Neural crest cell (in vitro differentiated cells): ENCODE data around the gene RMND5B. TPM values are rescaled to one million over a fixed set of nuclear protein-coding genes. Genes with fewer than 3 reads are reported as not detected.

Experiments
- DNase-seq: peaks from one replicate; pipeline ENCODE4 v3.0.0; 2021; ENCODE audit warnings: low read depth, mixed read lengths, low spot score
- H3K27ac Mint-ChIP-seq: one replicate; pipeline ENCODE4 v1.8.0; 2021; ENCODE audit warnings: mild to moderate bottlenecking, mixed read lengths; ENCODE audit not compliant: unreplicated experiment
- H3K27me3 Mint-ChIP-seq: 2 replicates; pipeline ENCODE4 v1.8.0; 2021; ENCODE audit warnings: low read depth, mild to moderate bottlenecking, mixed read lengths
- H3K36me3 Mint-ChIP-seq: 2 replicates; pipeline ENCODE4 v1.8.0; 2021; ENCODE audit warnings: low read depth, mild to moderate bottlenecking, mixed read lengths
- H3K4me1 Mint-ChIP-seq: 2 replicates; pipeline ENCODE4 v1.8.0; 2021; ENCODE audit warnings: mixed read lengths
- H3K4me3 Mint-ChIP-seq: one replicate; pipeline ENCODE4 v1.8.0; 2021; ENCODE audit warnings: mild to moderate bottlenecking, mixed read lengths
- H3K9me3 Mint-ChIP-seq: 2 replicates; pipeline ENCODE4 v1.8.0; 2021; ENCODE audit warnings: mixed read lengths
- total RNA-seq: library from RNA; stranded (reverse); gene quantifications from 2 replicates; pipeline ENCODE4 v1.2.1, GENCODE V29; 2021
- TF ChIP-seq, protein P1 (sequence below): fragments of 200-600 bp; sonication (generic); conservative IDR thresholded peaks from 2 replicates; pipeline ENCODE4 v1.5.0; 2021; ENCODE audit warnings: antibody characterized with exemption, mild to moderate bottlenecking

Gene RMND5B
- total RNA-seq, 1 donor from 2014 or later = 43.5 TPM

- Mint-ChIP-seq H3K4me1 (peaks cover 23% of the 10 kb centered on the region), H3K36me3 (no peaks in the 10 kb centered on the region), H3K4me3 (peak overlapping the region; percentile 8), H3K9me3 (no peaks in the 10 kb centered on the region), H3K27me3 (peaks cover 43% of the 10 kb centered on the region), H3K27ac (no peak overlapping the region)
- TF ChIP-seq, protein P1, sequence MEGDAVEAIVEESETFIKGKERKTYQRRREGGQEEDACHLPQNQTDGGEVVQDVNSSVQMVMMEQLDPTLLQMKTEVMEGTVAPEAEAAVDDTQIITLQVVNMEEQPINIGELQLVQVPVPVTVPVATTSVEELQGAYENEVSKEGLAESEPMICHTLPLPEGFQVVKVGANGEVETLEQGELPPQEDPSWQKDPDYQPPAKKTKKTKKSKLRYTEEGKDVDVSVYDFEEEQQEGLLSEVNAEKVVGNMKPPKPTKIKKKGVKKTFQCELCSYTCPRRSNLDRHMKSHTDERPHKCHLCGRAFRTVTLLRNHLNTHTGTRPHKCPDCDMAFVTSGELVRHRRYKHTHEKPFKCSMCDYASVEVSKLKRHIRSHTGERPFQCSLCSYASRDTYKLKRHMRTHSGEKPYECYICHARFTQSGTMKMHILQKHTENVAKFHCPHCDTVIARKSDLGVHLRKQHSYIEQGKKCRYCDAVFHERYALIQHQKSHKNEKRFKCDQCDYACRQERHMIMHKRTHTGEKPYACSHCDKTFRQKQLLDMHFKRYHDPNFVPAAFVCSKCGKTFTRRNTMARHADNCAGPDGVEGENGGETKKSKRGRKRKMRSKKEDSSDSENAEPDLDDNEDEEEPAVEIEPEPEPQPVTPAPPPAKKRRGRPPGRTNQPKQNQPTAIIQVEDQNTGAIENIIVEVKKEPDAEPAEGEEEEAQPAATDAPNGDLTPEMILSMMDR = no peak
- no peak for DNase-seq
These were observed 20.3 kb upstream of the RMND5B start for GRCh38 chr5:178110511-178110910.

DNA sequence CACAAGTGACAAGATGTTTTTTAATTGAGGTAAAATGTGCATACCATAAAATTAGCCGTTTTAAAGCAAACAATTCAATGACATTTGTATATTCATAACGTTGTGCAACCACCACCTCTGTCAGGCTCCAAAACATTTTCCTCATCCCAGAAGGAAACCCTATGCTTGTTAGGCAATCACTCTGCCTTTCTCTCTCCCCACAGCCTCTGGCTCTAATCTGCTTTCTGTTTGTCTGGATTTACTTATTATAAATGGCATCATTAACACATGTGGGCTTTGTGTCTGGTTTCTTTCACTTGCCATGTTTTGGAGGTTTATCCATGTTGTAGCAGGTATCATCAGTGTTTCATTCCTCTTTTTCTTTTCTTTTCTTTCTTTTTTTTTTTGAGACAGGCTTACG is 18.9 kb upstream of the RMND5B start:
- no peaks in the 10 kb centered on the region for H3K36me3 Mint-ChIP-seq
- no peaks in the 10 kb centered on the region for H3K9me3 Mint-ChIP-seq
- H3K27me3 Mint-ChIP-seq = peaks cover 55% of the 10 kb centered on the region
- peak overlapping the region; percentile 70 for H3K4me3 Mint-ChIP-seq
- peaks cover 38% of the 10 kb centered on the region for H3K4me1 Mint-ChIP-seq
- no peak for DNase-seq
- TF ChIP-seq, protein P1 = no peak
- no peak overlapping the region for H3K27ac Mint-ChIP-seq

DNA sequence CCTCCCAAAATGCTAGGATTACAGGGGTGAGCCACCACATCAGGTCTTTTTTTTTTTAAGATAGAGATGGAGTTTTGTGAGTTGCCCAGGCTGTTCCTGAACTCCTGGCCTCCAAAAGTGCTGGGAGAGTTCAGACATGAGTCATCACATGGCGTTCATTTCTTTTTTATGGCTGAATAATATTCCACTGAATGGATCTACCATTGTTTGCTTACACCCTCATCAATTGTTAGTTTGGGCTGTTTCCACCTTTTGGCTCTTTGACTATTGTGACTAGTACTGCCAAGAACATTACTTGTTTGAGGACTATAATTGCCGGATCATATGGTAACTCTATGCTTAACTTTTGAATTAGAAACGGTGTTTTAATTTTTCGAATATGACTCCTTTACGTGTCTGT is 18.3 kb upstream of the RMND5B start:
- H3K27ac Mint-ChIP-seq = no peak overlapping the region
- H3K27me3 Mint-ChIP-seq = peaks cover 56% of the 10 kb centered on the region
- H3K4me1 Mint-ChIP-seq = peaks cover 40% of the 10 kb centered on the region

GRCh38 chr5:178113141-178113787 is 17.6 kb upstream of the RMND5B start, which contains the start of gene N4BP3:
Gene N4BP3 (plus strand): TSS chr5:178113532. CDS start chr5:178119584, 6,052 bp downstream.
- no peaks in the 10 kb centered on the region for H3K9me3 Mint-ChIP-seq
- peak within 1 kb of the TSS; percentile 90 for H3K4me3 Mint-ChIP-seq
- TF ChIP-seq, protein P1 = no peak
- peak; percentile 56 for DNase-seq
- peaks cover 53% of the 10 kb centered on the region for H3K27me3 Mint-ChIP-seq
- peaks cover 35% of the 10 kb centered on the region for H3K4me1 Mint-ChIP-seq
- H3K27ac Mint-ChIP-seq = no peak within 1 kb of the TSS
- no peaks in the 10 kb centered on the region for H3K36me3 Mint-ChIP-seq

More for the DNA sequence above, 18.3 kb upstream of the RMND5B start:
- peak overlapping the region; percentile 90 for H3K4me3 Mint-ChIP-seq
- TF ChIP-seq, protein P1 = no peak
- H3K9me3 Mint-ChIP-seq = no peaks in the 10 kb centered on the region
- DNase-seq = no peak
- no peaks in the 10 kb centered on the region for H3K36me3 Mint-ChIP-seq

DNA sequence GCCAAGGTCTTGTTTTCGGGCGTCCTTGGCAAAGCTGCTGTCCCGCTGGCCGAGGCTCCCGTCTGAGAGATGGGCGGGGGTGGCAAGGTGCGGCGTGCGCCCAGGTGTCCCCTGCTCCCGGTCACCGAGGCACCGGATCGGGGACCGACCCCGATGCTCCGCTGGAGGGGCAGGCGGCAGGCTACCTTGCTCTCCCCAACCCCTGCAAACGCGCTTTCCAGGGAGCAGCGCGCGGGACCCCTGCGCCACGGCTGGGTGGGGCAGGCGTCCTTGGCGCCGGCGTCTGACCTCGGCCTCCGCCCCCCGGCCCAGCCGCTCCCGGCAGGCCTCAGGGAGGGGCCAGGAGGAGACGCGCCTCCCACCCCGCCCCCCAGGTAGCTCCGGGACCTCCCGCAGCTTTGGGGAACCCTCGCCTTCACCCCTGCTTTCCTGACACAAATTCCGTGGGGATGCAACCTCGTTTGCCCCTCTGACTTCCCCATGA is 16.9 kb upstream of the RMND5B start:
- DNase-seq = no peak
- Mint-ChIP-seq H3K9me3 (no peaks in the 10 kb centered on the region), H3K27me3 (peaks cover 51% of the 10 kb centered on the region)

More for the DNA sequence above, 16.9 kb upstream of the RMND5B start:
- Mint-ChIP-seq H3K4me1 (peaks cover 32% of the 10 kb centered on the region), H3K4me3 (peak overlapping the region; percentile 85), H3K36me3 (no peaks in the 10 kb centered on the region), H3K27ac (no peak overlapping the region)
- TF ChIP-seq, protein P1 = no peak
